Effector CD8-positive, alpha-beta T cell (primary cell): ENCODE measurements around the gene DNPEP.
A peak's percentile ranks its signal among the peaks of the same experiment; 100 is the strongest.

ENCODE experiments used
- DNase-seq: peaks from one replicate; lab custom pipeline; 2025; lab: John Stamatoyannopoulos, UW

Gene DNPEP

GRCh38 chr2:219362072-219362471 lies 25.6 kb downstream of the DNPEP start:
- no peak for DNase-seq

DNA sequence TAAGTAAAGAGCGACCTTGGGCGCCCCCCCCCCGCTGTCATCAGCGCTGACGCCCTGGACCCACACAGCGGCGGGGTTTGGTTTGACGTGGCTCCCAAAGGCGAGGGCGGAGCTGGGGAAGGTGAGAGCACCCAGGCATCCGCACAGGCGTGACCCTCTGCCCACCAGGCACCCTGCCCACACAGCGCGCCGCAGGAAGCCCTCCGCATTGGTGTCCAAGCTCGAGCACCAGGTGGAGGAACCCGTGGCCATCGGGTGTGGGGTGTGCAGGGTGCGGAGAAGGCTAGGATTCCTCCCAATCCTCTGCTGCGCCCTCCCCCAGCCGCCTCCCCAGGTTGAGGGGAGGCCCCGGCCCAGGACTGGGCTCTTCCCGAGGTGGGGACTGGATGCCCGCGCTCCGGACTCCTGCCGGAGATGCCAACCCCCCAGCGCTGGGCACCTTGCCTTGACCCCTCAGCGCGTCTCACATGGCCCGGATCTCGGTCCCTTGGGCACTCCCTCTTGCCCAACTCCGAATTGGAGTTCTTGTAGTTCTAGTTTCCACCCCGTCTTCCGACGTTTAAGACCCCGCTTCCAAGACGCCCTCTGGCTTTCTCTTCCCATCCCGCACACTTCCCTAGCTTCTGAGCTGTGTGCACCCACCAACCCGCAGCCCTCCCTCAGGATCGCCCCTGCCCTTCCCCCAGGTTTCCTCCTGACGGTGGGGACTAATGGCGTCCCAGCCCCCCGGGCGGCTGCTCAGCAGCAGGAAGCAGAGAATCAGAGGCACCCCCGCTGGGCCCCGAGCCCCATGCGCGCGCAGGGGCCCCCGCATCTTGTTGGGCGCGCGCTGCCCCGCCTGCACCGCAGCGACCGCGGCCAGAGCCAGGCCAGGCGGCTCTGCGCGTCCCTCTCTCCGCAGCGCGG lies 29.3 kb downstream of the DNPEP start:
- DNase-seq, result no peak

GRCh38 chr2:219356834-219357233 lies 30.9 kb downstream of the DNPEP start:
- DNase-seq, result no peak

- DNase-seq, result no peak
Observed at GRCh38 chr2:219354582-219354981, 33.1 kb downstream of the DNPEP start.

DNA sequence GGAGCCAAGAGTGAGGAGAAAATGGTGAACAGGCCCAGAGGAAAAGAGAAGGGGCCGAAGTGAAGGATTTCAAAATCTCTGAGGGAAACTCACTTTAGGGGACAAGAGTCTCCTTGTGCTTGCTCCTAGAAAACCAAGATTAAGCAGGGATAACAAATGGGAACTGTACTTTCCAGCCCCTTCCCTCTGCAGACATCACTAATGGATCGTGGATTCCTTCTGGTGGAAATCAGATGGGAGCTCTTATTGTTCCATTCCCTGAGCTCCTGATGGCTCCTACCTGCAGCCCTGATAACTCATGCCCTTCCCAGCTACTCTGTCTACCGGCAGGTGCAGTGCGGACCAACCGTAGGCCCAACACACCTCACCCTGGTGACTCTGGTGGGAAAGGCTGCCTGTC lies 34.6 kb downstream of the DNPEP start:
- DNase-seq, result no peak

- peak; percentile 45 for DNase-seq
Observed at GRCh38 chr2:219352448-219353023, 35.2 kb downstream of the DNPEP start.

- DNase-seq, result no peak
Observed at GRCh38 chr2:219350710-219351221, 36.9 kb downstream of the DNPEP start.

DNA sequence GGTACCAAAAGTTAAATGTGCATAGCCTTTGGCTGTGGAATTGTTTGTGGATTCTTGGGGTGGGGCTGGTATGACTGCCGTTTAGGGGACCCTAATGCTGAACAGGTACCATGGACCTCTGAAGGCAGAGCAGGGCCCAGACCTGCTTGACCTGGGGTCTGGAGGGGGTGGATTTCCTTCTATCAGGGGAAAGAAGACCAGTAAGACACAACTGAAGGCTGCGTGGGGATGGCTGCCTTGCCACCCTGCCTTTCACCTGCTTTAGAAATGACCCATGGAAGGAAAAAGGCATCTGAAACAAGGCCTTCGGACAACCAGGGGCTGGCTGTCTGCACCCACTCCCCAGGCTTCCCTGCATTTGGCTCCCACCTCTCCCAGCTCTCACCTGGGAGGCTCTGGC lies 37.5 kb downstream of the DNPEP start:
- DNase-seq, result no peak

DNA sequence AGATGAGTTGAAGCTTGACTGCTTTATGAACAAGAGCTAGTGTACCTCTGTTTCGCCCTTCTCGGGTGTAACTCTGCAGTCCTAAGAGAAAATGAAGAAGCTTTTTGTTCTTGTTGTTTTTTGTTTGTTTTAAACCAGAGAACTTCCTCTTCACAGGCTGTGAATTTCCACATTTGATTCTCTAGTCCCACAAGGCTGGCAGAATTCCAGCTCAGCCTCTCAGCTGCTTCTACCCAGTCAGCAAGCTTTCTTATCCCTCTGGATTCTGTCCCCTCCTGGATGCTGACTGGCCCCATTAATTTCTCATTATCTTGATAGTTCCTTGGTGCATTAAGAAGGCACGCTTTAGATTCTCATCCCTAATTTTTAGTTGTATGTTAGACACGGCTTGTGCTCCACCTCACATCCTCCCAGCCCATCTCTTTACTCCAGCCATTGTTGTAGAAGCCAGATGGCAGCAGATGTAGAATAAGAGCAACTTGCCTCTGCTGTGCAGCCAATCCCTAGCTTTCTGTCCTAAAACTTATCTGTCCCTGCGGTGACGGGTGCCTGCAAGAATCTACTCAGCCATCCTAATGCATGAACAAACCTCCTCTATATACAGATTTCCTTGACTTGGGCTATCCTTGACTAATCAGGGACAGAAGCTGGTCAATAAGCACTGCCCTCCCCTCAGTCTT lies 42.8 kb downstream of the DNPEP start:
- DNase-seq, result no peak

GRCh38 chr2:219335373-219335786 lies 52.3 kb downstream of the DNPEP start:
- DNase-seq, result no peak

GRCh38 chr2:219334076-219334475 lies 53.6 kb downstream of the DNPEP start:
- no peak for DNase-seq

DNA sequence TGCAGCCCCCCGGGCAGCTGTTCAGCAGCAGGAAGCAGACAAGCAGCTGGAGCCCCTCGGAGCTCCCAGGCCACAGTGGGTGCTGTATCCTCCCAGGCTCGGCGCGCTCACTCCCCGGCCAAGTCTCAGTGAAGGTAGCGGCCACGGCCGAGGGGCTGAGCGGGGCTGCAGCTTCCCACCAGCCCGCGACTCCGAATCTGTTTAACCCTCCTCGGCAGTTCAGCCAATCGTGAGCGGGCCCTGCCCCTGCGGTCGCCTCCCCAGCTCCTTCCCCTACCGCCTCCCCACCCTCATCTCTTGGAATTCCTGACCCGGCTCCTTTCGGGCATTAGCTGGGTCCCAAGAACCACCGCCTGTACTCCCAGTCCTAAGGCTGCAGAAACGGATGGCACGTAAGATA lies 55.2 kb downstream of the DNPEP start, which contains the start of gene RESP18:
Gene RESP18, minus strand, starts transcription at position 203 of the 400 bp plus-strand sequence.
- no peak for DNase-seq

GRCh38 chr2:219331560-219332213 lies 56.0 kb downstream of the DNPEP start:
- no peak for DNase-seq

DNA sequence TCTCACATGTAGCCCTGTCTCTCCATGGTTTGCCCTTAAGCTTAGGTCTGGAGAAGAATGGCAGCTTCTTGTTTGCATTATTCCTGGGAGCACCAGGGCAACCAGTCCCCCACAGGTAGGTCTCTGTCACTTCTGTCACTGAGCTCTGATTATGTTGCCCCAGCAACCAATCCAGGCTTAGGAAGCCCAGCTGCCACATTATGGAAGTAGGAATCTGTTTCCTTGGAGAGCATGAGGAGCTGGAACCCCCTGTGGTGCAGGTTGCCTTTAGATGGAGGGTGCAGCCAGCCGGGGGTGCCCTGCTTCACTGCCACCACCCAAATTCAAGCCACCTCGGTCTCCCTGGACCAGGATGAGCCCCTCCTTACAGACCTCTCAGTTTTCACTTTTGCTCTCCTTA lies 60.0 kb downstream of the DNPEP start:
- DNase-seq, result no peak

GRCh38 chr2:219325657-219326315 lies 61.9 kb downstream of the DNPEP start:
- DNase-seq, result no peak

DNA sequence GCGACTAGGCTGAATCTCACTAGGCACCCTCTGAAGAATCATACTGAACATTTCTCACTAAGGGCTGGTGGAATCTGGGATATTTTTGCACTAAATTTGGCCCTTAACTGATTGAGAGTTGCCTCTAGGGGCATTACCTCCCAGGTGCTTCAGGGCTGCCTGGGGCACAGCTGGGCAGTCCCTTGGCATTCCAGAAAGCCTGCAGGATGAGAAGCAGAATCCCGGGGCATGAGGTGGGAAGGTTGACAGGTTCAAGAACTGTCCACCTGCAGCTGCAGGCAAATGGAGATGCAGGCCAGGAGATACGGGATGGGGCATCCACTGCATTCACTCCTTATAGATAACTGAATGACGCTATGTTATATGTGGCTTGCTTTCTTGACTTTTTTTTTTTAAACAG lies 62.6 kb downstream of the DNPEP start:
- no peak for DNase-seq

DNA sequence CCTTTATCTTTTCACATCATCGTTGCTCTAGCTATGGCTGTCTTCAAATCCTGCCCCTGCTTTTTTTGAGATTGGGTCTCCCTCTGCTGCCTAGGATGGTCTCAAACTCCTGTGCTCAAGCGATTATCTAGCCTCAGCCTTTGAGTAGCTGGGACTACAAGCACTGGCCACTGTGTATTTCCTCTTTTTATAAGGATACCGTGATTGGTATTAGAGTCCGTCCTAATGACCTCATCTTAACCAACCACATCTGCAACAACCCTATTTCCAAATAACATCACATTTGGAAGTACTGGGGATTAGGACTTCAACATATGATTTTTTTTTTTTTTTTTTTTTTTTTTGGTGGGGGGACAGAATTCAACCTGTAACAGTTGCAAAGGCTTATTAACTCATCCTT lies 64.3 kb downstream of the DNPEP start:
- no peak for DNase-seq
